Measurements from ENCODE around the gene QPCT. TPM values are rescaled to one million over a fixed set of nuclear protein-coding genes. Genes with fewer than 3 reads are reported as not detected.

Gene QPCT
- polyA plus RNA-seq, 1 donor, result 9.1 TPM

DNA sequence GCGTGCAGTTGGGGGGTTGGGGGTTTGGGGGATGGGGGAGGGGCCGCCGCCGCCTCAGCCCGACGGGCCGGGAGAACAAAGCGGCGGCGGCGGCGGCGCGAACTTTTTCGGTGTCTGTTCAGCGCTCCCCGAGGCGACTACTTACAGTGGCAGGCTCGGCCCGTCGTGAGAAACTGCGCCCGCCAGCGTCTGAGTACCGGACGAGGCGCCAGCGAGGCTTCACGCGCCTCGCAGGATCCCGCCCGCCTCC lies 20.0 kb upstream of the QPCT start:
- WGBS (ENCODE audit: insufficient coverage, low lambda C conversion rate), result no CpG with 5 or more reads among the region's 33 CpGs
- Histone ChIP-seq H3K36me3 (ENCODE audit: control insufficient read depth, insufficient read depth, low read length) (no peaks in the 10 kb centered on the region), H3K27ac (ENCODE audit: low read length) (peak overlapping the region; percentile 45), H3K4me3 (ENCODE audit: low read length) (peak overlapping the region; percentile 72), H3K9me3 (ENCODE audit: control insufficient read depth, low read depth, low read length) (no peaks in the 10 kb centered on the region), H3K4me1 (ENCODE audit: control insufficient read depth, insufficient read depth, low read length) (peaks cover 11% of the 10 kb centered on the region), H3K27me3 (ENCODE audit: control insufficient read depth, insufficient read depth, low read length) (no peaks in the 10 kb centered on the region)
- DNase-seq, result peak in 1 of 2 donors; percentile 64

DNA sequence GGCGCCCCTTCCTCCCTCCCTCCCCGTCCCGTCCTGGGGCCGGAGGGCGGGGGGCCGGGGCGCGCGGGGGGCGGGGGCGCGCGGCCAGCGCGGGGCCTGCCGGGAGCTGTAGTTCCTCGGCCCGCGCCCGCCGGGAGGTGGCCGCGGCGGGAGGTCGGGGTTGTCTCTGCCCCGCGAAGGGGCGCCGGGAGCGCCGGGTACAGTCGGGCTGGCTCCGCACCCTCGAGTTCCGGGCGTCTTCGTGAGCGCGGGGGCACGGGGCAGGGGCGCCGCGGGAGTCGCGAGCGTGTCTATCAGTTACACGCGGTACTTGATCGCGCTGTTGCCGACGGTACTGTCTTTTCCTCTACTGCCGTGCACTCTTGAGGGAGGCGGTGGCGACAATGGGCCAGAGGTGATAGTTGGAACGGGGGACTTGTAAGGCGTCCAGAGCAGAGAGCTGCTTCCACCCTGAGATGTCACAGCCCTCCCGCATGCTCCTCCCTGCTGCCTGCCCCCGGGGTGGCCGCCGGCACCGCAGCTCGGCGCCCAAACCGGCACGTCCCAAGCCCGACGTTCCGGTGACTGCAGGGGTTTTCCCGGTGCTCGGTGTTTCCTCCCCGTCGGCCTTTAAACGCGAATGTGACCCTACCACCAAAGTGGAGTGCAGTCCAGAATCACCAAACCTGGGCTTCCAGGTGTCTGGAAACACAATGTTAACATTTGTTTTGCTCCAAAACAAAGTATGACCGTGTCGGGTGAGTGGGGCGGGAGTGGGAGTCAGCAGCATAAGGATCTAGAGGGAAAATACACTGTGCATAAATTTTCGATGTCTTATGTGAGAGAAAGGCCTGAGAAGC lies 19.4 kb upstream of the QPCT start, which contains the start of gene PRKD3:
PRKD3 (minus strand) TSS at position 48 of the 839 bp plus-strand sequence. CDS start 8,309 bp downstream, outside the sequence.
- DNase-seq, result peak; percentile 33 to 84
- no CpG with 5 or more reads among the region's 79 CpGs for WGBS (ENCODE audit: insufficient coverage, low lambda C conversion rate)
- Histone ChIP-seq H3K36me3 (ENCODE audit: control insufficient read depth, insufficient read depth, low read length) (no peaks in the 10 kb centered on the region), H3K4me3 (ENCODE audit: low read length) (peak within 1 kb of the TSS; percentile 72), H3K27me3 (ENCODE audit: control insufficient read depth, insufficient read depth, low read length) (no peaks in the 10 kb centered on the region), H3K9me3 (ENCODE audit: control insufficient read depth, low read depth, low read length) (no peaks in the 10 kb centered on the region), H3K27ac (ENCODE audit: low read length) (peak within 1 kb of the TSS; percentile 45), H3K4me1 (ENCODE audit: control insufficient read depth, insufficient read depth, low read length) (peaks cover 11% of the 10 kb centered on the region)

- no peaks in the 10 kb centered on the region for H3K9me3 ChIP-seq (ENCODE audit: control insufficient read depth, low read depth, low read length)
- peak in 1 of 2 donors; percentile 26 for DNase-seq
- no peak overlapping the region for H3K27ac ChIP-seq (ENCODE audit: low read length)
- WGBS (ENCODE audit: insufficient coverage, low lambda C conversion rate), result 80% methylated on average over 1 of the region's 12 CpGs
- no peaks in the 10 kb centered on the region for H3K36me3 ChIP-seq (ENCODE audit: control insufficient read depth, insufficient read depth, low read length)
- H3K4me1 ChIP-seq (ENCODE audit: control insufficient read depth, insufficient read depth, low read length), result peaks cover 11% of the 10 kb centered on the region
- no peaks in the 10 kb centered on the region for H3K27me3 ChIP-seq (ENCODE audit: control insufficient read depth, insufficient read depth, low read length)
- peak overlapping the region; percentile 72 for H3K4me3 ChIP-seq (ENCODE audit: low read length)
Observed at GRCh38 chr2:37325625-37326071, 18.8 kb upstream of the QPCT start.

- H3K27me3 ChIP-seq (ENCODE audit: control insufficient read depth, insufficient read depth, low read length), result no peaks in the 10 kb centered on the region
- peaks cover 11% of the 10 kb centered on the region for H3K4me1 ChIP-seq (ENCODE audit: control insufficient read depth, insufficient read depth, low read length)
- no peaks in the 10 kb centered on the region for H3K9me3 ChIP-seq (ENCODE audit: control insufficient read depth, low read depth, low read length)
- no peaks in the 10 kb centered on the region for H3K36me3 ChIP-seq (ENCODE audit: control insufficient read depth, insufficient read depth, low read length)
- H3K4me3 ChIP-seq (ENCODE audit: low read length), result no peak overlapping the region
- DNase-seq, result peak in 1 of 2 donors; percentile 55
- 0% methylated on average over 1 of the region's 2 CpGs for WGBS (ENCODE audit: insufficient coverage, low lambda C conversion rate)
- H3K27ac ChIP-seq (ENCODE audit: low read length), result no peak overlapping the region
Observed at GRCh38 chr2:37326285-37326684, 18.1 kb upstream of the QPCT start.

- Histone ChIP-seq H3K4me3 (ENCODE audit: low read length) (no peak overlapping the region), H3K27ac (ENCODE audit: low read length) (no peak overlapping the region), H3K36me3 (ENCODE audit: control insufficient read depth, insufficient read depth, low read length) (no peaks in the 10 kb centered on the region), H3K9me3 (ENCODE audit: control insufficient read depth, low read depth, low read length) (no peaks in the 10 kb centered on the region), H3K4me1 (ENCODE audit: control insufficient read depth, insufficient read depth, low read length) (peaks cover 11% of the 10 kb centered on the region), H3K27me3 (ENCODE audit: control insufficient read depth, insufficient read depth, low read length) (no peaks in the 10 kb centered on the region)
- 28% methylated on average over 3 of the region's 8 CpGs for WGBS (ENCODE audit: insufficient coverage, low lambda C conversion rate)
- no peak for DNase-seq
Observed at GRCh38 chr2:37326866-37327634, 17.4 kb upstream of the QPCT start.

GRCh38 chr2:37330681-37331080 lies 13.7 kb upstream of the QPCT start:
- H3K36me3 ChIP-seq (ENCODE audit: control insufficient read depth, insufficient read depth, low read length), result no peaks in the 10 kb centered on the region
- DNase-seq, result no peak

DNA sequence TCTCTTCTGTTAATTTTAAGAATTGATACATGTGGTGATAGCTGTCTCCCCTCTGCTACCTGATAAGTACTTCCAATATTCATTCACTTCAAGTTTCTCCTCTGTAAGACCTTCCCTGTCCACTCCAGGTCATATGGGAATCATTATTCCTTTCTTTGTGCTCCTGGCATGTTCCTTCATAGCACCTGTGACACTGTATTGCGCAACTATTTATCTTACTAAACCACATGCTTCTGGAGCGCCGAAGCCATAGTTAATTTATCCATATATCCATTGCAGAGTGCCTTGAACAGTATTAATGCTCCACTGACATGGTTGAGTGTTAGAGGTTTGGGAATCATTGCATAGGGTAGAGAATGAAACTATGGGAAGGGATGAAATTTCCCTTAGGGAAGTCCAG lies 11.9 kb upstream of the QPCT start:
- H3K4me3 ChIP-seq (ENCODE audit: low read length), result no peak overlapping the region
- 80% methylated on average over 1 of the region's 3 CpGs for WGBS (ENCODE audit: insufficient coverage, low lambda C conversion rate)
- H3K27me3 ChIP-seq (ENCODE audit: control insufficient read depth, insufficient read depth, low read length), result no peaks in the 10 kb centered on the region
- DNase-seq, result no peak
- no peaks in the 10 kb centered on the region for H3K4me1 ChIP-seq (ENCODE audit: control insufficient read depth, insufficient read depth, low read length)
- no peak overlapping the region for H3K27ac ChIP-seq (ENCODE audit: low read length)
- no peaks in the 10 kb centered on the region for H3K9me3 ChIP-seq (ENCODE audit: control insufficient read depth, low read depth, low read length)
- no peaks in the 10 kb centered on the region for H3K36me3 ChIP-seq (ENCODE audit: control insufficient read depth, insufficient read depth, low read length)

More at GRCh38 chr2:37330681-37331080, 13.7 kb upstream of the QPCT start:
- peaks cover 5% of the 10 kb centered on the region for H3K4me1 ChIP-seq (ENCODE audit: control insufficient read depth, insufficient read depth, low read length)
- no peak overlapping the region for H3K4me3 ChIP-seq (ENCODE audit: low read length)
- no peaks in the 10 kb centered on the region for H3K27me3 ChIP-seq (ENCODE audit: control insufficient read depth, insufficient read depth, low read length)
- H3K9me3 ChIP-seq (ENCODE audit: control insufficient read depth, low read depth, low read length), result no peaks in the 10 kb centered on the region
- H3K27ac ChIP-seq (ENCODE audit: low read length), result no peak overlapping the region

DNA sequence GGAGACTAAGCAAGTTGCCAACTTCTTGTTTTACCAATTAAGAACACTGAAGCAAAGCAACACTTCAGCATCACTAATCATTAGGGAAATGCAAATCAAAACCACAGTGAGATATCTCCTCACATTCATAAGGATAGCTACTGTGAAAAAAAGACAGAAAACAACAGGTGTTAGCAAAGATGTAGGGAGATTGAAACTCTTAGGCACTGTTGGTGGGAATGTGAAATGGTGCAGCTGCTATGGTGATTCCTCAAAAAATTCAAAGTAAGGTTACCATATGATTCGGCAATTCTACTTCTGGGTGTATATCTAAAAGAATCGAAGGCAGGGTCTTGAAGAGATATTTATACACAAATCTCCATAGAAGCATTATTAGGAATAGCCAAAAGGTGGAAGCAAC lies 11.2 kb upstream of the QPCT start:
- no peak for DNase-seq
- Histone ChIP-seq H3K4me1 (ENCODE audit: control insufficient read depth, insufficient read depth, low read length) (no peaks in the 10 kb centered on the region), H3K27me3 (ENCODE audit: control insufficient read depth, insufficient read depth, low read length) (no peaks in the 10 kb centered on the region), H3K36me3 (ENCODE audit: control insufficient read depth, insufficient read depth, low read length) (no peaks in the 10 kb centered on the region), H3K27ac (ENCODE audit: low read length) (no peak overlapping the region), H3K9me3 (ENCODE audit: control insufficient read depth, low read depth, low read length) (no peaks in the 10 kb centered on the region), H3K4me3 (ENCODE audit: low read length) (no peak overlapping the region)
- WGBS (ENCODE audit: insufficient coverage, low lambda C conversion rate), result 100% methylated on average over 1 of the region's 2 CpGs

DNA sequence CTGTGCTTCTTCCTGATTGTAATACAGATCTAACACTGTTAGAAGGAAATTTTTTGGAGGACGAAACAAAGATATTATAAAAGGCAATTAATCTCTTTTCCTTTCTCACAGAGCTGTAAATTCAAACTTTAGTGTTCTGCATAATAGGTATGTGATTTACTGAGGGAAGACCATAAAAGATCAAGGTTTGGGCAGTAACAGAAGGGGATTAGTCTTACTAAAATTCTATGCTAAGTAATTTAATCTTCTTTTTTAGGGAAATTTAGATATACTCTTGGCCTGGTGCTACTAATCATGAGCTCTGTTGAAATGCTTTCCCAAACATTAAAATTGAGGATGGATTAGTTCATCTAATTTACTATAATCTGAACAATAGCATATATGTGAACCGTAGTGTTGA lies 8.8 kb upstream of the QPCT start:
- Histone ChIP-seq H3K27ac (ENCODE audit: low read length) (no peak overlapping the region), H3K4me3 (ENCODE audit: low read length) (no peak overlapping the region), H3K27me3 (ENCODE audit: control insufficient read depth, insufficient read depth, low read length) (no peaks in the 10 kb centered on the region), H3K9me3 (ENCODE audit: control insufficient read depth, low read depth, low read length) (no peaks in the 10 kb centered on the region), H3K36me3 (ENCODE audit: control insufficient read depth, insufficient read depth, low read length) (no peaks in the 10 kb centered on the region), H3K4me1 (ENCODE audit: control insufficient read depth, insufficient read depth, low read length) (no peaks in the 10 kb centered on the region)
- DNase-seq, result no peak
- 75% methylated on average over 1 of the region's 2 CpGs for WGBS (ENCODE audit: insufficient coverage, low lambda C conversion rate)

DNA sequence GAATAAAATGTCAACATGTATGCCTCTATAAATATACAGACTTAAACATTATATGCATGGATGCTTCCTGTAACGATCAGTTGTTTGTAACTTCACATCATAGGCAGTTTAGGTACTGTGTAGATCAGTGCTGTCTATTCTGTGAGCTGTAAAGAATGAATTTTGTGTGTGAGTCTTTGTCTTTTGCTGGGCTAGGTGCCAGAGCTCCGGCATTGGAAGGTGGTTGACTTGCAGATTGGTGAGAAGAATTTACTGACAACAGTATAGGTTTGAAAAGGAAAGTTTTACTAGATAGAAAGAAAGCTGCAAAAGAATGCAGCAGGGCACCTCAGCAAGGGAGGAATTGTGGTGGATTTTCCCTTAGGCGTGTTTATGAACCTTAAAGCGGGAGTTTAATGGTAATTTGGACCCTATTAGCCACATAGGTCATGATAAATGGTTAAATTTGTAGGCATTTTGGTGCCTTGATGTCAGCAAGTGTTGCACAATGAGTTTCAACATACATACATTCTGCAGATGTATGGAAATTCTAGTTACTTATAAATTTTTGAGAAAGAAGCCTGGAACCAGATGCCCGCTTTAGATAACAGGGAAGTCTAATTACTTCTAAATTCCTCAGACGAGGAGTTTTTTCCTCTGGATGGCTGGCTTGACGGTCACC lies 6.7 kb upstream of the QPCT start:
- 80% methylated on average over 1 of the region's 7 CpGs for WGBS (ENCODE audit: insufficient coverage, low lambda C conversion rate)
- Histone ChIP-seq H3K27ac (ENCODE audit: low read length) (no peak overlapping the region), H3K27me3 (ENCODE audit: control insufficient read depth, insufficient read depth, low read length) (no peaks in the 10 kb centered on the region), H3K4me3 (ENCODE audit: low read length) (no peak overlapping the region), H3K4me1 (ENCODE audit: control insufficient read depth, insufficient read depth, low read length) (no peaks in the 10 kb centered on the region), H3K36me3 (ENCODE audit: control insufficient read depth, insufficient read depth, low read length) (no peaks in the 10 kb centered on the region), H3K9me3 (ENCODE audit: control insufficient read depth, low read depth, low read length) (no peaks in the 10 kb centered on the region)
- DNase-seq, result no peak
